HG03469 (cell line): Measurements from ENCODE around the gene NPNT.

Experiments
- ATAC-seq: cut with Tn5 transposase; IDR thresholded peaks from one replicate; pipeline ENCODE4 v1.9.1; 2021; ENCODE audit warnings: mild to moderate bottlenecking, moderate library complexity, moderate number of reproducible peaks; ENCODE audit not compliant: unreplicated experiment

NPNT gene

GRCh38 chr4:106017975-106018374, 122.7 kb downstream of the NPNT start:
- ATAC-seq = no peak

- ATAC-seq = no peak
Observed at GRCh38 chr4:106019771-106020170, 124.5 kb downstream of the NPNT start.
